ENCODE results near the gene BANK1. TPM values are rescaled to one million over a fixed set of nuclear protein-coding genes. Genes with fewer than 3 reads are reported as not detected.

The BANK1 gene
- total and polyA plus RNA-seq, 12 donors, result 1.5 to 10.3 (median 5.1) TPM

GRCh38 chr4:101954351-101954750 lies 163.8 kb downstream of the BANK1 start:
- intact Hi-C loops (cut with DNase I), result no loop called here
- no peaks in the 10 kb centered on the region for H3K4me1 ChIP-seq (replicated peaks in 1 of 2)
- no peaks in the 10 kb centered on the region for H3K36me3 ChIP-seq (replicated peaks in 1 of 2)
- no peak for TF ChIP-seq POLR2A (IDR thresholded peaks at IDR 0.05)
- TF ChIP-seq, protein P1, sequence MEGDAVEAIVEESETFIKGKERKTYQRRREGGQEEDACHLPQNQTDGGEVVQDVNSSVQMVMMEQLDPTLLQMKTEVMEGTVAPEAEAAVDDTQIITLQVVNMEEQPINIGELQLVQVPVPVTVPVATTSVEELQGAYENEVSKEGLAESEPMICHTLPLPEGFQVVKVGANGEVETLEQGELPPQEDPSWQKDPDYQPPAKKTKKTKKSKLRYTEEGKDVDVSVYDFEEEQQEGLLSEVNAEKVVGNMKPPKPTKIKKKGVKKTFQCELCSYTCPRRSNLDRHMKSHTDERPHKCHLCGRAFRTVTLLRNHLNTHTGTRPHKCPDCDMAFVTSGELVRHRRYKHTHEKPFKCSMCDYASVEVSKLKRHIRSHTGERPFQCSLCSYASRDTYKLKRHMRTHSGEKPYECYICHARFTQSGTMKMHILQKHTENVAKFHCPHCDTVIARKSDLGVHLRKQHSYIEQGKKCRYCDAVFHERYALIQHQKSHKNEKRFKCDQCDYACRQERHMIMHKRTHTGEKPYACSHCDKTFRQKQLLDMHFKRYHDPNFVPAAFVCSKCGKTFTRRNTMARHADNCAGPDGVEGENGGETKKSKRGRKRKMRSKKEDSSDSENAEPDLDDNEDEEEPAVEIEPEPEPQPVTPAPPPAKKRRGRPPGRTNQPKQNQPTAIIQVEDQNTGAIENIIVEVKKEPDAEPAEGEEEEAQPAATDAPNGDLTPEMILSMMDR (IDR thresholded peaks at IDR 0.05), result no peak
- WGBS, 4 donors, result 68 to 88% (median 75%) methylated on average over 1 of the region's 1 CpG
- no peak for DNase-seq
- H3K4me3 ChIP-seq, result no peak overlapping the region
- H3K27me3 ChIP-seq, result no peaks in the 10 kb centered on the region
- no peaks in the 10 kb centered on the region for H3K9me3 ChIP-seq (replicated peaks in 1 of 3)
- no peak overlapping the region for H3K27ac ChIP-seq

GRCh38 chr4:101954975-101955678 lies 164.6 kb downstream of the BANK1 start:
- WGBS, 4 donors, result 74 to 80% (median 77%) methylated on average over 4 of the region's 4 CpGs
- DNase-seq, result no peak

DNA sequence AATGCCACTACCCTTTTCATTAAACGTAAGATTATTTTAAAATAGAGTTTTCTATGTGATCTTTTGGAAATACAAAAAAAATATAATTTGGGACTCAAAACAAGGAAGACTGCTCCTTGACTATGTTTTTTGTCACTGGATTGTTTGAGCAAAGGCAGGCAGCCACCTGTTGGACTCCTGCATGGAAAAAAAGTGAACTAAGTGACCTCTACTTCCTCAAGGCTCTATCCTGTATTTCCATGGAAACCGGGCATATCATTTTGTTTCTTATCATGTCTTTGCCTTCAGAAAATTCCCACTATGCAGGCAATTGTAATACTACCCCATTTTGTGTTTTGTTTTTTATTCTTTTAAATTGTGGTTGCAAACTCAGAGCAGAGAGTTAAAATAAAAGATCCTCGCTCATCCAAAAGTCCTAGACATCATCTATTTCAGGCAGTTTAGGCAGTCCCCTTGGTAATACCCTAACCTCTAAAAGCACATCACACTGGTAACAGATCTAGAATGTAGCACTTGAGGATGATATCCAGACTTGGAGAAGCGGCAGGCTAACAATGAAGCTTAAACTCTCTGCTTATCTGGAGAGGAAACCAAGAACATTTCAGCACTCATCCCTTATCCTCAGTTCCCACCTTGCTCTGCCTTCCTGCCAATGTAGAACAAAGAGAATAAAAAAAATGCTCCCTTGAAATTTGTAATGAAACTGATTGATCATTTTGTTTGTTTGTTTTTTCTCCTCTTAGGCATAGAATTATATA lies 165.7 kb downstream of the BANK1 start:
- intact Hi-C loops (cut with DNase I), result no loop called here
- Histone ChIP-seq H3K27me3 (no peaks in the 10 kb centered on the region), H3K9me3 (replicated peaks in 1 of 3) (no peaks in the 10 kb centered on the region), H3K27ac (no peak overlapping the region), H3K4me3 (no peak overlapping the region), H3K4me1 (replicated peaks in 1 of 2) (no peaks in the 10 kb centered on the region), H3K36me3 (replicated peaks in 1 of 2) (no peaks in the 10 kb centered on the region)
- no peak for DNase-seq
- TF ChIP-seq, protein P1 (IDR thresholded peaks at IDR 0.05), result no peak
- TF ChIP-seq POLR2A (IDR thresholded peaks at IDR 0.05), result no peak
- WGBS, 4 donors, result 75 to 82% (median 77%) methylated on average over 4 of the region's 4 CpGs

More at GRCh38 chr4:101954975-101955678, 164.6 kb downstream of the BANK1 start:
- H3K27ac ChIP-seq, result no peak overlapping the region
- H3K4me1 ChIP-seq (replicated peaks in 1 of 2), result no peaks in the 10 kb centered on the region
- no peaks in the 10 kb centered on the region for H3K27me3 ChIP-seq
- no peaks in the 10 kb centered on the region for H3K36me3 ChIP-seq (replicated peaks in 1 of 2)
- no peak for TF ChIP-seq POLR2A (IDR thresholded peaks at IDR 0.05)
- TF ChIP-seq, protein P1 (IDR thresholded peaks at IDR 0.05), result no peak
- intact Hi-C loops (cut with DNase I), result no loop called here
- no peak overlapping the region for H3K4me3 ChIP-seq
- H3K9me3 ChIP-seq (replicated peaks in 1 of 3), result no peaks in the 10 kb centered on the region

GRCh38 chr4:101958547-101958946 lies 168.0 kb downstream of the BANK1 start:
- no peaks in the 10 kb centered on the region for H3K4me1 ChIP-seq (replicated peaks in 1 of 2)
- intact Hi-C loops (cut with DNase I), result no loop called here
- H3K27ac ChIP-seq, result no peak overlapping the region
- H3K36me3 ChIP-seq (replicated peaks in 1 of 2), result no peaks in the 10 kb centered on the region
- H3K27me3 ChIP-seq, result no peaks in the 10 kb centered on the region
- H3K9me3 ChIP-seq (replicated peaks in 1 of 3), result no peaks in the 10 kb centered on the region
- H3K4me3 ChIP-seq, result no peak overlapping the region
- no peak for TF ChIP-seq POLR2A (IDR thresholded peaks at IDR 0.05)
- TF ChIP-seq, protein P1 (IDR thresholded peaks at IDR 0.05), result no peak
- DNase-seq, result no peak
- WGBS, 4 donors, result 92 to 96% (median 93%) methylated on average over 2 to 3 of the region's 3 CpGs
